GM18951 (cell line): ENCODE measurements around the gene LELP1.
"Not testable (repeated sequence)": the region's sequence is repeated elsewhere in the genome, so short reads cannot be mapped to it uniquely, and the experiment has no call there.

Experiments
- POLR2A ChIP-seq: IDR thresholded peaks from 4 replicates; pipeline ENCODE4 v1.6.1; 2011; ENCODE audit warnings: mild to moderate bottlenecking; ENCODE audit not compliant: insufficient read length, insufficient read depth; ENCODE audit errors: extremely low read depth
- in situ Hi-C: fragments of 300-500 bp; cut with MboI; formaldehyde crosslinking; loops from one replicate; pipeline ENCODE4 v1.12.0; 2022; ENCODE audit warnings: low sequenced_read_pairs, mixed read lengths, inconsistent platforms; ENCODE audit not compliant: unreplicated experiment

LELP1 gene

GRCh38 chr1:153203130-153203529 lies at the start of gene LELP1:
Gene LELP1, plus strand, starts transcription at chr1:153203430. Its CDS starts 1,278 bp downstream, at chr1:153204708.
- in situ Hi-C loops, result no loop called here
- TF ChIP-seq POLR2A, result no peak

- in situ Hi-C loops, result no loop called here
- no peak for TF ChIP-seq POLR2A
These were observed 47.7 kb upstream of the LELP1 start for GRCh38 chr1:153155541-153155940.

- TF ChIP-seq POLR2A, result no peak
- in situ Hi-C loops, result no loop called here
These were observed 34.5 kb upstream of the LELP1 start for GRCh38 chr1:153168686-153169085.

GRCh38 chr1:153174624-153175023 lies 28.6 kb upstream of the LELP1 start:
- TF ChIP-seq POLR2A, result no peak

DNA sequence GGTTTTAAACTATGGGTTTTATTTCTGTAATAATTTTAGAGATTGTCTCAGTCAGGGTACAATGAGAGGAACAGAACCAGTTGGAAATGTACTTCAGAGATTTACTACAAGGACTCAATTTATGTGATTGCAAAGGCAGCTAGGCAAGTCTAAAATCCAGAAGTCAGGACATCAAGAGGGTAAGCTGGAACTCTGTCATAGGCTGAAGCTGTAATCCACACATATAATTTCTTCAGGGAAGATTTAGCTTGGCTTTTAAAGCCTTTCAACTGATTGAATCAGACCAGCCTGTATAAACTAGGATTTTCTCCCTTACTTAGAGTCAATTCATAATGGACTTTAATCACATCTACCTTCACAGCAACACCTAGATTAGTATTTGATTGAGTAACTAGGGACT lies 24.3 kb upstream of the LELP1 start:
- no peak for TF ChIP-seq POLR2A
- in situ Hi-C loops, result no loop called here

More at GRCh38 chr1:153174624-153175023, 28.6 kb upstream of the LELP1 start:
- in situ Hi-C loops, result no loop called here

GRCh38 chr1:153180556-153180955 lies 22.7 kb upstream of the LELP1 start:
- in situ Hi-C loops, result no loop called here

DNA sequence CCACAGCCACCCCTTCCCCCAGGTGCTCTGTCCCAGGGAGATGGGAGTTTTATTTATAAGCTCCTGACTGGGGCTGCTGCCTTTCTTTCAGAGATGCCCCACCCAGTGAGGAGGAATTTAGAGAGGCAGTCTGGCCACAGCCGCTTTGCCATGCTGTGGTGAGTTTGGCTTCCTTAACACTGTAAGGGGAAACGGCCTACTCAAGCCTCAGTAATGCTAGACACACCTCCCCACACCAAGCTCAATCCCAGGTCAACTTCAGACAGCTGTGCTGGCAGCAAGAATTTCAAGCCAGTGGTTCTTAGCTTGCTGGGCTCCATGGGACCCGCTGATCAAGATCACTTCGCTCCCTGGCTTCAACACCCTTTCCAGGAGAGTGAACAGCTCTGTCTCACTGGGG lies 14.9 kb upstream of the LELP1 start:
- in situ Hi-C loops, result not testable (repeated sequence)

More at GRCh38 chr1:153180556-153180955, 22.7 kb upstream of the LELP1 start:
- no peak for TF ChIP-seq POLR2A

GRCh38 chr1:153190373-153190772 lies 12.9 kb upstream of the LELP1 start:
- in situ Hi-C loops, result no loop called here
- TF ChIP-seq POLR2A, result no peak

- in situ Hi-C loops, result no loop called here
- no peak for TF ChIP-seq POLR2A
These were observed 10.5 kb upstream of the LELP1 start for GRCh38 chr1:153192697-153193096.

- TF ChIP-seq POLR2A, result no peak
- in situ Hi-C loops, result no loop called here
These were observed 8.7 kb upstream of the LELP1 start for GRCh38 chr1:153194331-153195050.

DNA sequence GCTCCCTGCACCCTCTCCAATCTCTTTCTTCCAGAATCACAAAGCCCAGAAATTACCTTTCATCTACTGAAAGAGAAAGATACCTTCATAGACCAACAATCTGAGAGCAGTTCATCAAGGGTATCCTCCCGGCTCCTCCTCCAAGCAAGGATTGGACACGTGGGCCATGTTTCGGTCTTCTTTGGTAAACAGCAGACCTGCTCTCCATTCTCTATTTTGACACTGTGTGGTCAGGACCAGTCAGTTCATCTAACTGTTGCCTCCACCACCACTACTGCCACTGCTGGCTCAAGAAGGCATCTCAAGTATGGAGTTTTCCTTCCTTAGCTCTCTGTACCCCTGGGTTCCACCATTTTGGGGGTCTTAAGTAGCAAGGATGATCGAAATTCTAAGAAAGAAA lies 8.0 kb upstream of the LELP1 start:
- in situ Hi-C loops, result no loop called here
- no peak for TF ChIP-seq POLR2A

- in situ Hi-C loops, result no loop called here
- TF ChIP-seq POLR2A, result no peak
These were observed 1.2 kb upstream of the LELP1 start for GRCh38 chr1:153202006-153202405.

DNA sequence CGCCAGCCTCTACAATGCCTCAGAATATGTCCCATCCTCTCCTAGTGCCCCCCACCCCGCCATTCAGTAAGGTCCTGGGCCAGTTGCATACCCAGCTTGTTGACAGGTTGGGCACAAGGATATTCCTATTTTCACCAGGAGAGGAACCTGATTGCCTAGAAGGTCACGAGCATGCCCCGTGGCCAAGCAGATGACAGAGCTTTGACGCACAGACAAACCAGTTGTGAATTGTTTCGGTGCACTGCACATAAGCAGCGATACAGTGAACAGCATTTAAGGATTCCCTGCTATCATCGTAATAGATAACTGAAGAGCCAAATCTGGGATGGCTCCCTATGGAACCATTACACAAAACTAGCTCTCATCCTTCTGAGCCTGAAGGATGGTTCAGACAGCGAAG lies 3.4 kb downstream of the LELP1 start:
- no peak for TF ChIP-seq POLR2A
- in situ Hi-C loops, result no loop called here

DNA sequence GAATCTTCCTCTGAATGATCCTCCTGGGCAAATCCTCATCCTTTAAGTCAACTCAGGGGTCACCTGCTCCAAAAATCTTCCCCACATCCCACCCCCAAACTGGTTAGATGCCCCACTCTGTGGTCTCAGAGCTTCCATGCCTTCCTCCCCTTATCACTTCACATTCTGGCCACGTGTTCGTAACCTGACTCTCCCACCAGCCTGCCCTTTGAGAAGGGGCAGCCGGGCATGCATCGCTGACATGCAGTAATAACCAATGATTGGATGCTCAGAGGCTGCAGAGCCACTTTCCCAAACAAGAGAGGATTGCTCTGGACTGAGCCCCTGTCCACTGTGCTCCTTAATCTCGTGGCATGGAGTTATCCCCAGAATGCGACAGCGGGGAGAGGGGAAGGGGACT lies 7.0 kb downstream of the LELP1 start:
- in situ Hi-C loops, result no loop called here
- TF ChIP-seq POLR2A, result no peak

DNA sequence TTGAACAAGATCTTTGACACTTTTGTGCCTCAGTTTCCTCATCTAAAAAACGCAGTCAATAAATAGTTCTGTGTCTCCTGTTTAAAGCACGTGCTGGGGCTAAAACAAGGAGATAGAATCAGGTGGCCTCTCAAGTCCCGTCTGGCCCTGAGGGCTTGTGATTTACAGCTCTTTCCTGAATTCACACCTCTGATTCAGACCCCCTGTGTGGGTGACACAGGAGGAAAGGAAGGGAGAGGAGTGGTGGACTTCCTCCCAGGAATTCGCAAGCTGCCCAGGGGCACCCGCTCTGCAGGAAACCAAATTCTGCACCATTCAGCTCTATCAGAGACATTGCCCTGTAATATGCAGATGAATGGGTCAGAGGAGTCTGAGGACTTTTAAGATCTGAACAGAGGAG lies 9.0 kb downstream of the LELP1 start:
- in situ Hi-C loops, result no loop called here
- no peak for TF ChIP-seq POLR2A
